Small intestine (tissue), 7 donors: Measurements from ENCODE around the gene UBXN2A. TPM values are rescaled to one million over a fixed set of nuclear protein-coding genes. Genes with fewer than 3 reads are reported as not detected.
"Not testable (repeated sequence)": the region's sequence is repeated elsewhere in the genome, so short reads cannot be mapped to it uniquely, and the experiment has no call there.

Experiments used
- DNase-seq, 2 donors: peaks; one replicate each; pipeline versions ENCODE4 v3.0.0 to v3.0.0-alpha.2; 2013
- FAIRE-seq: peaks from 2 replicates; lab custom pipeline; 2012; peaks lifted over from hg19 to GRCh38; lab: Jason Lieb, UNC
- H3K27ac ChIP-seq, 3 donors: one replicate each; pipeline ENCODE4 v1.5.1; 2013; ENCODE audit warnings: low read length in 2 of 3, mild to moderate bottlenecking in 2 of 3, control low read depth in 1 of 3, inconsistent platforms in 1 of 3, low read depth in 1 of 3, moderate library complexity in 1 of 3
- H3K27me3 ChIP-seq, 3 donors: one replicate each; pipeline ENCODE4 v1.6.1; 2013; ENCODE audit warnings: low read length in 3 of 3, inconsistent platforms in 1 of 3; ENCODE audit not compliant: control insufficient read depth in 3 of 3, insufficient read depth in 3 of 3
- H3K36me3 ChIP-seq, 3 donors: one replicate each; pipeline ENCODE4 v1.6.1; 2013; ENCODE audit warnings: low read length in 3 of 3, inconsistent platforms in 1 of 3, low read depth in 1 of 3, mild to moderate bottlenecking in 1 of 3, moderate library complexity in 1 of 3; ENCODE audit not compliant: control insufficient read depth in 3 of 3, insufficient read depth in 2 of 3
- H3K4me1 ChIP-seq, 3 donors: one replicate each; pipeline ENCODE4 v1.6.1; 2013; ENCODE audit warnings: low read length in 2 of 3, inconsistent platforms in 1 of 3, low read depth in 1 of 3, mild to moderate bottlenecking in 1 of 3, moderate library complexity in 1 of 3; ENCODE audit not compliant: control insufficient read depth in 3 of 3, insufficient read depth in 2 of 3
- H3K4me3 ChIP-seq, 3 donors: one replicate each; pipeline ENCODE4 v1.5.1; 2013; ENCODE audit warnings: low read length in 3 of 3, control low read depth in 1 of 3, inconsistent platforms in 1 of 3, low read depth in 1 of 3, mild to moderate bottlenecking in 1 of 3, moderate library complexity in 1 of 3
- H3K9me3 ChIP-seq, 2 donors: one replicate each; pipeline ENCODE4 v1.6.1; 2013; ENCODE audit warnings: low read depth in 1 of 2, low read length in 1 of 2; ENCODE audit not compliant: control insufficient read depth in 2 of 2, insufficient read depth in 1 of 2
- WGBS, 3 donors: extraction: QIAGEN DNeasy Blood & Tissue Kit; methylation state at CpG; one replicate each; pipeline ENCODE4 v1.1.7; 2013; 5-methylcytosine and 5-hydroxymethylcytosine counted together
- polyA plus RNA-seq, 4 donors: library from polyadenylated mRNA; stranded (reverse) in 3 of 4; unstranded in 1 of 4; fragments of 200-250 nt in 3 of 4; fragments of 120-200 nt in 1 of 4; gene quantifications; one replicate each; pipeline versions ENCODE4 v1.2.1 to v1.2.3, GENCODE V29; 2013
- donor health status: healthy with polysubstance abuse.
- donor health status: control.
- donor health status: control.
- donor health status: Bipolar disorder and iron deficiency.
- donor health status: healthy.

The UBXN2A gene
- polyA plus RNA-seq, 4 donors = 8.7 to 20.0 (median 13.8) TPM

DNA sequence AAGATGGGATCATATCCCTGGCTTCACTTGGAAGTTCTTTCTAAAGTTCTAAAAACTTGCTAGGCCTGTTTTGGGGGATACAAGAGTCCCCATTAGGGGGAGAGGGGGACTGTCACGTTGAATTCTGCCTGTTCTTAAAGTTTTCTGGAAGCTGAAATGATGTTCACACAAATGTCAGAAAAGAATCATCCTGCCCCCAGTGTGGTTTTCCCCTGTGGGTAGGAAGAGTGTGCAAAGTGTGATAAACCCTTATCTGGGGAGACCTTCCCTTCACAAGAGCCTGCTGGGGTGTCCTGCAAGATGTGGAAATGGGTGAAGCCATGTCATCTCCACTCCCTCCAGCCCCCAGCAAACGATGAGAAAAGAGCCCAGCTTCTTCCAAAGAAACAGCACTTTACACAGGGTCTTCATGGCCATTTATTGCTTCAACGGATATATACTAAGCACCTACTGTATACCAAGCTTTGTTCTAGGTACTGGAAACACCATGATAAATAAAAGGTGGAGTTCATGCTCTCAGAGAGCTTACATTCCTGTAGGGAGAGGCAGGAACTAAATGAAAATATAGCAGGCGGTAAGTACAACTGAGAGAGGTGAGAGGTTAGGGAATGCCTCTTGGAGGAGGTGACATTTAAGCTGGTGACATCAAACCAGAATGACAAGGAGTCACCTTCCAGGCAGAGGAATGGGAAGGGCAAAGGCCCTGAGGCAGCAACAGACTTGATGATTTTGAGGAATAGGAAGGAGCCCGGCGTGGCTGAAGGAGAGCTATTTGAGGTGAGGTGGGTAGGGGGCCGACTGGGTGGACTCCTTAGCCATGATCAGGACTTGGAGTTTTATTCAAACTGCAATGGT, 71.2 kb downstream of the UBXN2A start:
- DNase-seq (no peak), FAIRE-seq (no peak)
- WGBS, 3 donors = 57 to 73% (median 68%) methylated on average over 7 of the region's 7 CpGs
- Histone ChIP-seq H3K4me3 (no peak overlapping the region), H3K36me3 (no peaks in the 10 kb centered on the region), H3K27ac (no peak overlapping the region), H3K27me3 (peaks cover 0 to 29% (median 20%) of the 10 kb centered on the region in 3 donors), H3K4me1 (peaks cover 0 to 3% (median 0%) of the 10 kb centered on the region in 3 donors), H3K9me3 (no peaks in the 10 kb centered on the region)

DNA sequence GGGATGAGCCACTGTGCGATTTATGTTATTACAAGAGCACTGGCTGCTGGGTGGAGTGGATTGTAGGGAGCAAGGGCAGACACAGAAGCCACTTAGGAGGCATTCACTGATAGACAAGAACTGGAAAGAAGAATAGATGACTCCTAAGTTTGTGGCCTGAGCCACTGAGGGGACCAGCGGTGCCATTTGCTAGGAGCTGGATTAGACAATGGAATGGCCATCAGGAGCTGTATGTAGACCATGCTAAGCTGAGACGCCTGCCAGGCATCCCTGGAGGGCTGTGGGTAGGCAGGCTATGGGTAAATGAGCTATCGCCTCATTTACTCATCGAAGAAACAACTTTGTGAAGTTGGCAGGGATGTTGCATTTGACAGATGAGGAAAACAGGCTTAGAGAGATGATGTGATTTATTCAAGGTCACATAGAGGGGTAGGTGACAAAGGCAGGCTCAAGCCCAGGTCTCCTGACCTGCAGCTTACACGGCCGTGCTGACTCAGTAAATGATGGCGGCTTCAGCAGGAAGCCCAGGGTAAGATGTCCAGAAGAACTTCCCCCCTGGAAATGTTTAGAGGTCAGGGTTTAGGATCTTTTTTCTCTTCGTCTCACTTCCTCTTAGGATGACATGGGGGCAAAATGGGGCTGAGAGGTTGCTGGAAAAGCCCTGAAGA, 72.4 kb downstream of the UBXN2A start:
- WGBS, 3 donors = 77 to 83% (median 79%) methylated on average over 9 of the region's 9 CpGs
- Histone ChIP-seq H3K27ac (no peak overlapping the region), H3K27me3 (peaks cover 0 to 29% (median 20%) of the 10 kb centered on the region in 3 donors), H3K36me3 (no peaks in the 10 kb centered on the region), H3K4me3 (no peak overlapping the region), H3K9me3 (no peaks in the 10 kb centered on the region), H3K4me1 (peaks cover 0 to 3% (median 0%) of the 10 kb centered on the region in 3 donors)
- no peak for FAIRE-seq
- DNase-seq = no peak

DNA sequence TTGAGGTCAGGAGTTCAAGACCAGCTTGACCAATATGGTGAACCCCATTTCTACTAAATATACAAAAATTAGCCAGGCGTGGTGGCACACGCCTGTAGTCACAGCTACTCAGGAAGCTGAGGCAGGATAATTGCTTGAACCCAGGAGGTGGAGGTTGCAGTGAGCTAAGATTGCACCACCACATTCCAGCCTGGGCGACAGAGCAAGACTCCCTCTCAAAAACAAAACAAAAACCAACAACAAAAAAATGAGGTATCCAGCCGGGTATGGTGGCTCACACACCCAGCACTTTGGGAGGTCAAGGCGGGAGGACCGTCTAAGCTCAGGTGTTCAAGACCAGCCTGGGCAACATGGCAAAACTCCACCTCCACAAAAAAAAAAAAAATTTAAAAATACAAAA, 74.6 kb downstream of the UBXN2A start:
- not testable (repeated sequence) for FAIRE-seq, H3K4me1 ChIP-seq, H3K9me3 ChIP-seq, H3K4me3 ChIP-seq, H3K36me3 ChIP-seq, DNase-seq, H3K27ac ChIP-seq
- H3K27me3 ChIP-seq = peaks cover 0 to 17% (median 14%) of the 10 kb centered on the region in 3 donors
- 86 to 91% (median 90%) methylated on average over 6 of the region's 6 CpGs for WGBS, 3 donors

DNA sequence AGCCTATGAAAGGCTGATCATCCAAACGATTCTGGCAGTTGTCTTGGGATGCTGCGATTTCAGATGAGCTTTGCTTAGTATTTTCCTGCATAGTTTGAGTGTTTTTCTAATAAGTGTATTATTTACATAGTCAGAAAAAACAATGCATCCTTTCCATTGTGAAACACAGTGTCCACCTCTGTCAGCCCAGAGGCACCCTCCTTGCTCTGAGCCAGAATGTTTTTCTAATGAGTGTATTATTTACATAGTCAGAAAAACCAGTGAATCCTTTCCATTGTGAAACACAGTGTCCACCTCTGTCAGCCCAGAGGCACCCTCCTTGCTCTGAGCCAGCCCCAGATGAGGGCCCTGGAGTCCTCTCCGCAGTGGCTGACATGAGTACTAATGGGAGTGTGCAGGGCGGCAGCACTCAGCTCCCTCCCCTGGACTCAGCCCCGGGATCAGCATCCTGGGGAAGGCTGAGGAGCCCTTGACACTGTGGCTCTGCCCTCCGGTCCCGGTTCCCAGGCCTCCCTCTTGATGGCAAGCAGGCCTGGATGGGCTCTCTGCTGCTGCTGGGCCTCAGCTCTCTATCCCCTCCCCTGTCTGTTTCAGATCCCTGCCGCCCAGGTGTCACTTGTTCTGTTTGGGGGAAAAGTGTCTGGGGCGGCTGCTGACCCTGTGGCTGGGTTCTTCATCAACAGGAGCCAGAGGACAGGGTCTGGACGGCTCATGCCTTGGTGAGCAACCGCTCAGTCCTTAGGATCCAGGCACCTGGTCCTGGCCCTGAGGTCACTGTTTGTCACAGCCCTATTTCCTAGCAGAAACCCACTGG, 75.5 kb downstream of the UBXN2A start:
- Histone ChIP-seq H3K27me3 (peaks cover 0 to 10% (median 6%) of the 10 kb centered on the region in 3 donors), H3K36me3 (no peaks in the 10 kb centered on the region), H3K9me3 (no peaks in the 10 kb centered on the region), H3K27ac (no peak overlapping the region), H3K4me1 (no peaks in the 10 kb centered on the region), H3K4me3 (no peak overlapping the region)
- no peak for FAIRE-seq
- 75 to 79% (median 78%) methylated on average over 11 of the region's 11 CpGs for WGBS, 3 donors
- no peak for DNase-seq

DNA sequence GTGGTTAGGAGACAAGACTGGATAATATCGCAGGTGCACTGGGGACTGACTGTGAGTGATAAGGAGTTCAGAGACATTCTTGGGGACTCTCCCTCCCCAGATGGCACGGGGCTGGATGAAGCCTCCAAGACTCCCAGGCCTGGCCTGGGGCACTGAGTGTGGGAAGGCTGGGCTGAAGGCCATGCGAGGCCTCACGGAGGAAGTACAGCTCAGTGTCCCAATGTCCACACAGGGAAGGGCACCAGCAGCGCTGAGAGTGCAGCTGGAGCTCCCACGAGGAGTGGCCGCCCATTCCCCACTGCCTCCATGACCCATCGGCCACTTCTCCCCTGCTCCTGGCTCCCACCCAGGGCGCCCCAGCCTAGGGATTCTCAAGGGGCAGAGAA, 76.1 kb downstream of the UBXN2A start:
- no peak for DNase-seq
- no peaks in the 10 kb centered on the region for H3K4me1 ChIP-seq
- WGBS, 3 donors = 77 to 82% (median 79%) methylated on average over 9 of the region's 9 CpGs
- H3K27ac ChIP-seq = no peak overlapping the region
- H3K9me3 ChIP-seq = no peaks in the 10 kb centered on the region
- H3K27me3 ChIP-seq = peaks cover 0 to 4% (median under 1%) of the 10 kb centered on the region in 3 donors
- H3K36me3 ChIP-seq = no peaks in the 10 kb centered on the region
- FAIRE-seq = no peak
- no peak overlapping the region for H3K4me3 ChIP-seq

DNA sequence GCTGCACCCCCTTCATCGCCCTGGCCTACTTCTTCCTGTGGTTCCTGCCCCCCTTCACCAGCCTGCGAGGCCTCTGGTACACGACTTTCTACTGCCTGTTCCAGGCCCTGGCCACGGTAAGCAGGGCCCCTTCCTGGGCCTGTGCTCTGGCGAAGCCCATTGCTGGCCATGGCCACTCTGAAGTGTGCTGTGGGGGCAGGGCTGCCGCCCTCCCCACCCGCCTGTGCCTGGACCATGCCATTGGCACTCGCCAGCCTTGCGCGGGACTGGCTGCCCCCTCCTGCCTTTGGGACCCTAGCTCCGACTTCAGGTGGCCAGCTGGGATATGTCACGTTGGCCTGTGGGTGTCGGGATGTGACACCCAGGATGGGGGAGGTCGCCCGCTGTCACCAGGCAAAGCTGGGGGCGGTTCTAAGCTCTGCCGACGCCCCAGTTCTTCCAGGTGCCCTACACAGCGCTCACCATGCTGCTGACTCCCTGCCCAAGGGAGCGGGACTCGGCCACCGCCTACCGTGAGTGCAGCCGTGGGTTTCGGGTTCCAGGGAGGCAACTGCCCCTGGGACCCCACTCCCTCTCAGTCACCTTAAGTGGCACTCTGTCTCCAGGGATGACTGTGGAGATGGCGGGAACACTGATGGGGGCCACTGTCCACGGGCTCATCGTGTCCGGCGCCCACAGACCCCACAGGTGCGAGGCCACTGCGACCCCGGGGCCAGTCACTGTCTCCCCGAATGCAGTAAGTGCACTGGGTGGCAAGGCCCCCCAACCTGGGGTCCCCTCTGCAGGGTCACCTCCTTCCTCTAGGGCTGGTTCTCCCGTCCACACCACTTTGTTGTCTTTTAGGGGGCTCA, 76.8 kb downstream of the UBXN2A start:
- 91 to 95% (median 92%) methylated on average over 31 to 35 of the region's 35 CpGs for WGBS, 3 donors
- DNase-seq (no peak), FAIRE-seq (no peak)

DNA sequence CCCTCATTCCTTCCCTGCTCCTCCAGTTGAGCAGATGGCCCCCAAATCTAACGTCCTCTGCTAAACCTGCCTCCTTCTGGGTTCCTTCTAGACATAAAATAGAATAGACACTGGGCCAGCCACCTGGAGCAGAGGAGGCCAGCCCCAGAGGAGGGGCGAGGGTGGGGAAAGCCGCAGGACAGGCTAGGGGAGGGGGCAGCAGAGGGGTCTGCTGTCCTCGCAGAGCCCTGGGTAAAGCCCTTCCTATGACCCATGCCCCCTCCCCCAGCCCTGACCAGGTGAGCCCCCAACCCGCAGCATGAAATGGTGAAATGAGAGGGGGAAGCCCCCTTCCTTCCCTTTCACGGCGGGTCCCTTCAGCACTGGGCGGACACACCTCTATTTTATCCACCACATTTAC, 77.4 kb downstream of the UBXN2A start:
- no peak overlapping the region for H3K4me3 ChIP-seq
- peaks cover 0 to 9% (median 0%) of the 10 kb centered on the region in 3 donors for H3K36me3 ChIP-seq
- H3K4me1 ChIP-seq = no peaks in the 10 kb centered on the region
- 80 to 93% (median 88%) methylated on average over 7 to 8 of the region's 8 CpGs for WGBS, 3 donors
- FAIRE-seq (no peak), DNase-seq (no peak)
- peaks cover 0 to 2% (median 0%) of the 10 kb centered on the region in 3 donors for H3K27me3 ChIP-seq
- no peaks in the 10 kb centered on the region for H3K9me3 ChIP-seq
- no peak overlapping the region for H3K27ac ChIP-seq

More for the DNA sequence above, 76.8 kb downstream of the UBXN2A start:
- Histone ChIP-seq H3K4me3 (no peak overlapping the region), H3K27ac (no peak overlapping the region), H3K9me3 (no peaks in the 10 kb centered on the region), H3K27me3 (peaks cover 0 to 2% (median 0%) of the 10 kb centered on the region in 3 donors), H3K4me1 (no peaks in the 10 kb centered on the region), H3K36me3 (peaks cover 0 to 4% (median 0%) of the 10 kb centered on the region in 3 donors)
